Aorta (tissue), 5 donors: ENCODE results near the gene COMMD2. TPM values are rescaled to one million over a fixed set of nuclear protein-coding genes. Genes with fewer than 3 reads are reported as not detected.

Experiments
- ATAC-seq: fragments of 200-7000 bp; cut with Tn5 transposase; one replicate; pipeline ENCODE4 v1.9.1; 2022; ENCODE audit warnings: moderate library complexity; ENCODE audit not compliant: low FRiP score
- DNase-seq, 2 donors: peaks; one replicate each; pipeline ENCODE4 v3.0.0-alpha.2; 2020
- H3K27ac ChIP-seq, 2 donors: one replicate each; pipeline ENCODE4 v1.5.1; 2013; ENCODE audit warnings: low read length in 2 of 2, mild to moderate bottlenecking in 2 of 2, moderate library complexity in 2 of 2, control low read depth in 1 of 2, inconsistent platforms in 1 of 2, low read depth in 1 of 2
- H3K27me3 ChIP-seq, 2 donors: one replicate each; pipeline ENCODE4 v1.6.1; 2013; ENCODE audit warnings: control low read depth in 1 of 2, low read length in 1 of 2, mild to moderate bottlenecking in 1 of 2, moderate library complexity in 1 of 2; ENCODE audit not compliant: insufficient read depth in 2 of 2, control insufficient read depth in 1 of 2
- H3K36me3 ChIP-seq, 2 donors: one replicate each; pipeline ENCODE4 v1.6.1; 2013; ENCODE audit warnings: control low read depth in 1 of 2, low read length in 1 of 2, mild to moderate bottlenecking in 1 of 2; ENCODE audit not compliant: insufficient read depth in 2 of 2, control insufficient read depth in 1 of 2
- H3K4me1 ChIP-seq, 2 donors: one replicate each; pipeline ENCODE4 v1.6.1; 2013; ENCODE audit warnings: low read length in 2 of 2, control low read depth in 1 of 2, mild to moderate bottlenecking in 1 of 2, moderate library complexity in 1 of 2; ENCODE audit not compliant: insufficient read depth in 2 of 2, control insufficient read depth in 1 of 2
- H3K4me3 ChIP-seq, 2 donors: one replicate each; pipeline ENCODE4 v1.5.1; 2013; ENCODE audit warnings: low read length in 2 of 2, control low read depth in 1 of 2, mild to moderate bottlenecking in 1 of 2
- H3K9me3 ChIP-seq: one replicate; pipeline ENCODE4 v1.6.1; 2013; ENCODE audit warnings: mild to moderate bottlenecking, low read length; ENCODE audit not compliant: control insufficient read depth
- WGBS, 2 donors: extraction: QIAGEN DNeasy Blood & Tissue Kit; methylation state at CpG; one replicate each; pipeline ENCODE4 v1.1.7; 2013; 5-methylcytosine and 5-hydroxymethylcytosine counted together
- intact Hi-C, 2 donors: fragments of 100-400 bp; cut with DNase I; formaldehyde crosslinking; loops; one replicate each; pipeline versions ENCODE4 v1.14.2 to v1.15.0; 2022
- polyA plus RNA-seq, 2 donors: library from polyadenylated mRNA; stranded (reverse); fragments of 200-250 nt; gene quantifications; one replicate each; pipeline ENCODE4 v1.2.3, GENCODE V29; 2013
- total RNA-seq, 2 donors: library from RNA; stranded (reverse); fragmentation: NEBNext Ultra II Directional; extraction: Animal tissue kit (Norgen Biotek cat#: 25700); gene quantifications; one replicate each; pipeline ENCODE4 v1.2.1, GENCODE V29; 2021
- donor health status: healthy with polysubstance abuse.
- donor health status: Bipolar disorder and iron deficiency.
- donor health status: DM: no; HTN: no; CAD: no.
- donor health status: DM: no; HTN: no; CAD: no.
- donor health status: DM: yes; HTN: yes; CAD: no.

COMMD2 gene
- total and polyA plus RNA-seq, 4 donors: 14.9 to 34.4 (median 27.2) TPM

GRCh38 chr3:149723781-149724180 lies 28.5 kb downstream of the COMMD2 start:
- DNase-seq (no peak), ATAC-seq (no peak)
- intact Hi-C loops: no loop called here

DNA sequence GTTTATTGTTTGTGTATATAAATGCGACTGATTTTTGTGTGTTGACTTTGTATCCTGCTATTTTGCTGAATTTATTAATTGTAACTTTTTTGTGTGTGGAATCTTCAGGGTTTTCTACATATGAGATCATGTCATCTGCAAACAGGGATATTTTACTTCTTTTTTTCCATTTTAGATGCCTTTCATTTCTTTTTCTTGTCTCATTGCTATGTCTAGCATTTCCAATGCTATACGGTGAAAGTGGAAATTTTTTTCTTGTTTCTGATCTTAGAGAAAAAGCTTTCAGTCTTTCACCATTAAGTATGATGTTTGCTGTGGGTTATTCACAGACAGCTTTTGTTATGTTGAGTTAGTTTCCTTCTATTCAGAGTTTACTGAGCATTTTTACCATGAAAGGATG lies 31.4 kb downstream of the COMMD2 start:
- WGBS, 2 donors: 92 to 95% methylated on average over 2 of the region's 2 CpGs
- no peak for ATAC-seq
- H3K36me3 ChIP-seq: peaks cover 0 to 3% of the 10 kb centered on the region in 2 donors

More at GRCh38 chr3:149723781-149724180, 28.5 kb downstream of the COMMD2 start:
- no peak overlapping the region for H3K27ac ChIP-seq
- H3K36me3 ChIP-seq: peaks cover 0 to 3% of the 10 kb centered on the region in 2 donors
- H3K4me1 ChIP-seq: no peaks in the 10 kb centered on the region
- no peaks in the 10 kb centered on the region for H3K9me3 ChIP-seq
- no peak overlapping the region for H3K4me3 ChIP-seq
- no peaks in the 10 kb centered on the region for H3K27me3 ChIP-seq

GRCh38 chr3:149717391-149718056 lies 34.8 kb downstream of the COMMD2 start:
- H3K9me3 ChIP-seq: no peaks in the 10 kb centered on the region
- DNase-seq: peak in 1 of 2 donors; percentile 47
- intact Hi-C loops: loop anchor here (2.0 to 5.0 kb wide), 5 partner anchors 55 to 205 kb away; no protein-coding TSS in a partner anchor
- H3K4me1 ChIP-seq: no peaks in the 10 kb centered on the region
- H3K27ac ChIP-seq: no peak overlapping the region
- no peaks in the 10 kb centered on the region for H3K36me3 ChIP-seq
- 6 to 7% methylated on average over 2 of the region's 2 CpGs for WGBS, 2 donors
- H3K4me3 ChIP-seq: no peak overlapping the region
- H3K27me3 ChIP-seq: no peaks in the 10 kb centered on the region
- peak; percentile 62 for ATAC-seq

More for the DNA sequence above, 31.4 kb downstream of the COMMD2 start:
- no peak for DNase-seq
- no peaks in the 10 kb centered on the region for H3K9me3 ChIP-seq
- no peaks in the 10 kb centered on the region for H3K27me3 ChIP-seq
- H3K27ac ChIP-seq: no peak overlapping the region
- H3K4me3 ChIP-seq: no peak overlapping the region
- intact Hi-C loops: no loop called here
- H3K4me1 ChIP-seq: no peaks in the 10 kb centered on the region

GRCh38 chr3:149716984-149717383 lies 35.3 kb downstream of the COMMD2 start:
- DNase-seq (no peak), ATAC-seq (no peak)
- no peaks in the 10 kb centered on the region for H3K4me1 ChIP-seq
- intact Hi-C loops: loop anchor here (2.0 to 5.0 kb wide), 5 partner anchors 55 to 205 kb away; no protein-coding TSS in a partner anchor
- no peak overlapping the region for H3K4me3 ChIP-seq
- no peaks in the 10 kb centered on the region for H3K9me3 ChIP-seq
- no peak overlapping the region for H3K27ac ChIP-seq
- no peaks in the 10 kb centered on the region for H3K27me3 ChIP-seq
- no peaks in the 10 kb centered on the region for H3K36me3 ChIP-seq
- WGBS, 2 donors: 52 to 59% methylated on average over 6 of the region's 6 CpGs

DNA sequence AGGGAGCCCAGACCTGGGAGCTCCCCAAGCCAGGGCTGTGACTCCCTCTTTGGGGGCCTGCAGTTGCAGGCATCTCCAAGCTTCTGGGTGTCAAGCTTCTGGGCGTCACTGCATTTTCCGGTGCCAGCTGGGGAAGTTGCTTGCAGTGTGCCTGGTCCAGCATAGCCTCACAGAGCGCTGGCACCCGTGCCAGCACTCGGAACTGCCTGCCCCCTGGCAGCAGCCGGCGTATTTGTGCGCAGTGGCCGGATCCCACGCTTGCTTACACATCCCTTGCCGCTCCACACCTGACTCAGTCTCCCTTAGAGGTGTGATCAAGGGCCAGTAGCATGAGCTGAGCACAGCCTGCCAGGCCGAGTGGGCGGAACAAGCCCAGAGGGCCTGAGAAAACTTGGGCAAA lies 37.0 kb downstream of the COMMD2 start:
- H3K9me3 ChIP-seq: no peaks in the 10 kb centered on the region
- DNase-seq (no peak), ATAC-seq (no peak)
- no peaks in the 10 kb centered on the region for H3K4me1 ChIP-seq
- no peak overlapping the region for H3K4me3 ChIP-seq
- H3K36me3 ChIP-seq: no peaks in the 10 kb centered on the region
- H3K27ac ChIP-seq: no peak overlapping the region
- intact Hi-C loops: loop anchor here (5.0 kb wide), 4 partner anchors 53 to 203 kb away; no protein-coding TSS in a partner anchor
- no peaks in the 10 kb centered on the region for H3K27me3 ChIP-seq
- 91 to 92% methylated on average over 13 of the region's 13 CpGs for WGBS, 2 donors

GRCh38 chr3:149713730-149714654 lies 38.3 kb downstream of the COMMD2 start:
- 93 to 94% methylated on average over 36 to 38 of the region's 38 CpGs for WGBS, 2 donors
- DNase-seq: peak in 1 of 2 donors; percentile 49
- intact Hi-C loops: no loop called here
- H3K27me3 ChIP-seq: no peaks in the 10 kb centered on the region
- no peaks in the 10 kb centered on the region for H3K4me1 ChIP-seq
- H3K36me3 ChIP-seq: no peaks in the 10 kb centered on the region
- H3K27ac ChIP-seq: no peak overlapping the region
- no peak overlapping the region for H3K4me3 ChIP-seq
- peak; percentile 26 for ATAC-seq
- no peaks in the 10 kb centered on the region for H3K9me3 ChIP-seq

- DNase-seq (no peak), ATAC-seq (no peak)
- Histone ChIP-seq H3K27ac (no peak overlapping the region), H3K4me1 (no peaks in the 10 kb centered on the region), H3K4me3 (no peak overlapping the region), H3K27me3 (no peaks in the 10 kb centered on the region), H3K36me3 (no peaks in the 10 kb centered on the region), H3K9me3 (no peaks in the 10 kb centered on the region)
- intact Hi-C loops: no loop called here
- 90 to 95% methylated on average over 3 of the region's 3 CpGs for WGBS, 2 donors
Measured at GRCh38 chr3:149706905-149707304, 45.4 kb downstream of the COMMD2 start.

DNA sequence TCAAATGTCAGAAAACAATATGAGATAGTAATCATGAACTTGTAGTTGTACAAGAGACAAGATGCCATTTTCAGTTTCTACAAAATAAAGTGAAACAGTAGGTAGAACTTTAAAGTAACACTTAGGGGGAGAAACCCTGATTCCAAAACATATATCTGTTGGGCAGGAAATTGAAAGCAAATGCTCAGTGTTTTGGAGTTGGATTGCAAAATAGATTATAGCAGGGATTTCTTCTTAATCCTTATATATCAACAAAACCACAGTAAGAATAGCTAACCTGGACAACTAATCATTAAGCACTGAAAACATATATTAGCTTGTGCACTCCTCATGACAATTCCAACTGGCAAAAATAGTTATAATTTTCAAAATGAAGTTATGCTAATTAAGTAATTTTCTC lies 46.9 kb downstream of the COMMD2 start:
- DNase-seq (no peak), ATAC-seq (no peak)
- Histone ChIP-seq H3K4me1 (no peaks in the 10 kb centered on the region), H3K4me3 (no peak overlapping the region), H3K27me3 (no peaks in the 10 kb centered on the region), H3K9me3 (no peaks in the 10 kb centered on the region), H3K27ac (no peak overlapping the region), H3K36me3 (no peaks in the 10 kb centered on the region)
- intact Hi-C loops: no loop called here
